ENCODE data around the gene OTUB2.

The OTUB2 gene

DNA sequence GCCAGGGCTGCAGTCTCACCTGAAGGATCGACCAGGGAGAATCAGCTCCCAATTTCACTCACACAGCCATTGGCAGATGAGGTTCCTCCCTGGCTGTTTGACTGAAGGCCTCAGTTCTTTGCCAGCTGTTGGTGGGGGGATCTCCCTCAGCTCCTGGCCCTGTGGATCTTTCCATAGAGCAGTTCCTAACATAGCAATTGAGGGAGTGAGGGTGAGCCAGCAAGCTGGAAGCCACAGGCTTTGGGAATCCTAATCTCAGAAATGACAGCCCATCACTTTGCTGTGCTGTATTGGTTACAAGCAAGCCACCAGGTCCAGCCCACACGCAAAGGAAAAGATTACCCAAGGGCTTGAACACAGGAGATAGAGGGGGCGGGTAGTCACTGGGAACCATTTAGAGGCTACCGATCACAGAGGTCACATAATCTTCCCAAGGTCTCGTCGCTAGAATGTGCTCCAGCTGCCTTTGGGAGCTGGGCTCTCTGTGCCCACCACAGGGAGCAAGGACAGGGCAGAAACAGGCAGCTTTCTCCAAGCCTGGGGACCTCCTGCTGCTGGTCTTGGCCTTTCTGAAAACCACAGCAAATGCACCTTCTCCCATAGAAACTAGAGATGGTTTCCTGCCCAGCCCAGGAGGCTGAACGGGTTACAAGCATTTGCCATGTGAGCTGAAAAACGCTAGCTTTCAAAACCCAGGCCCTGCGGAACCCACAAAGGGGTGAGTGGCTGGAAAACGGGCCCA, 4.6 kb upstream of the OTUB2 start:
- TF ChIP-seq GATA2 (IDR thresholded peaks at IDR 0.05; ENCODE audit: low read depth, low read length): no peak
- no peak for TF ChIP-seq GATA3 (IDR thresholded peaks at IDR 0.05; ENCODE audit: low read depth, low read length)

DNA sequence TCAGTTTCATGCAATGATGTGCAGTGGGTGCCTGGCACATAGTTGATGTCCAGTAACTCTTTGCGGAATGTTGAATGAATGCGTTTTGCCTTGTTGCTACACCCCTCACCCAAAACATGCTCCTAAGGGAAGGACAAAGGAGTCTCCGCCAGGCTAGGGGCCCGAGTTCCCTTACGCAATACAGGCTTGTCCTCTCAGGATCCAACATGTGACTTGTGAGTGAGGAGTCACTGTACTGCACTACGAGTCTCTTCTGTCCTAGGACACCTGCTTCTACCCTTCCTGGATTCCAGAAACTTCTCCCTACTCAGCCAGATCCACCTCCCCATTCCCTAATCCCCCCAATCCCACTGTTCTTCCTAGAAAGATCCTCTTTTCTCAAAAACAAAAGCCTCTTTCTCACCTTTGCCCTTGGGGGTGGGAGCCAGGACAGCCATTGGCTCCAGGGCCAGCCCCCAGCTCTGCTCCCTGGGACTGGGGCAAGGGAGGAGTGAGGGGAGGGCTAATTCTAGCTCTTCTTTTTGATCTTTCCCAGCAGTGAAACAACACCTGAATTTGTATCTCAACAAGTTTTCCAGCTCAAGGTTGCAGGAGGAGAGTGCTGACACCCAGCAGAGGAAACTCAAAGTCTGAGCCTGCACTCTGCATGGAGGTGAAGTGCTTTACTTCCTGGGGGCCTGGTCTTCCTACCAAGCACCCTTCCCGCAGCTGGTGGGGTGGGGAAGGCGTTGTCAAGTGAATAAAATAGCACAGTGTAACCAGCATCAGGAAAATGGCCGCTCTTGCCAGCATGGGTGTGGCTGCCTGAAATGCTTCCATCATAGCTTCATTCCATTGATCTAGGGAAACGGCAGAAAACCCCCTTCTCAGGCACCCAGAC, 3.4 kb upstream of the OTUB2 start:
- TF ChIP-seq GATA2 (IDR thresholded peaks at IDR 0.05; ENCODE audit: low read depth, low read length) (no peak), GATA3 (IDR thresholded peaks at IDR 0.05; ENCODE audit: low read depth, low read length) (no peak)

DNA sequence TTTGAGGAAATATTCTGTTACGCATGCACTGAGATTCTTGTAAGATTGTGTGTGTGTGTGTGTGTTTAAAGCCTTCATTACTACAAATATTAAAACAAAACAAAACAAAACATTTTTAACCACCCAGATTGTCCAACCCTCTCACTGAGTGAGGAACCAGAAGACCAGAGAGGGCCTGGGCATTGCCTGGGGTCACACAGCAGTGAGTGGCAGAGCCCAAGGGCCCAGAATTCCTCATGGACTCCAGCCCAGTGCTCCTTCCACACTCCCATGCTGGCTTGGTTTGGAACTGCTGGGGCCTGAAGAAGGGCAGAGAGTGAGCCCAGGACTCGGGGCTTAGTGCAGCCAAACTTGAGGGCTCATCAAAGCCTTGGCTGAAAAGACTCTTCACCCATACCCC, 1.6 kb upstream of the OTUB2 start:
- no peak for TF ChIP-seq GATA3 (IDR thresholded peaks at IDR 0.05; ENCODE audit: low read depth, low read length)
- no peak for TF ChIP-seq GATA2 (IDR thresholded peaks at IDR 0.05; ENCODE audit: low read depth, low read length)

DNA sequence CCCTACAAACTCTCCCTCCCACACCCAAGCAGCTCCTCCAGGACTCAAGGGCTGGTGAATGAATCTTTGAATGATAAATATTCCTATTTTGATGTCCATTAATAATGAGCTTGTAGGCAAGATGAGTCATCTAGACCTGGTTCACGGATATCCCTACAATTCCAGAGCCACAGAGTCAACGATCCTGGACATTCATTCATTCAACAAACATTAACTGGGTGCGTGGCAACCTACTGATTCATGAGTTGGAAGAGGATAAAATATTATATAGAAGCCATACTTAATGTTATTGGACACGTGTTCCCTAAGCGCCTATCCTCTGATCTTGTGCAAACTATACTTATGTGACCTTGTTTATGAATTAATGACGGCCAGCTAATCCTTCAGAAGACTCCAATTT, 420 bp upstream of the OTUB2 start:
- no peak for TF ChIP-seq GATA2 (IDR thresholded peaks at IDR 0.05; ENCODE audit: low read depth, low read length)
- TF ChIP-seq GATA3 (IDR thresholded peaks at IDR 0.05; ENCODE audit: low read depth, low read length): no peak

DNA sequence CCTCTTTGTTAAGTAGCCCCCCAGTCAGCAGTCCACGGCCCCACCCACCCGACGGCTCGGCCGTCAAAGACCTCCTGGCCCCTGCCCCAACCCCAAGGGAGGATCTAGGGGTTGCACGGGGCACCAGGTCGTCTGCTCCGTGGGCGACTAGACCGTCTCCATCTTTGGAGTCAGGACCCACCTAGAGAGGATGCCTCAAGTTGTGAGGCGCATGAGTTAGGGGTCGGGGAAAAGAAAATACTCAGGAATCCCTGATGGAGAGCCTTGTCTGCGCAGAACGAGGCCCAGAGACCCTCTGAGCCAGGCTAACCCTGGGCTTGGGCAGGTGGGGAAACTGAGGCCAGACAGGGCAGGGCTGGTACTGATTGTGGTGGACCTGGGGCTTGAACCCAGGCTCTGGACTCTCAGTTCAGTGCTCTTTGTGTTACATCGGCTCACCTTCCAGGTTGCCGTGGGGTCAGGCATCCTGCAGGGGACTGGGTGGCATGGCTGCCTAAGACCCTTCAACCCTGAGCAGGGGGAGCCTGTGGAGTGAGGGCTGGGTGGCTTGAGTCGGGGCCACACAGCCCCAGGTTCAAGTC, 839 bp downstream of the OTUB2 start:
- TF ChIP-seq GATA3 (IDR thresholded peaks at IDR 0.05; ENCODE audit: low read depth, low read length) (no peak), GATA2 (IDR thresholded peaks at IDR 0.05; ENCODE audit: low read depth, low read length) (no peak)

DNA sequence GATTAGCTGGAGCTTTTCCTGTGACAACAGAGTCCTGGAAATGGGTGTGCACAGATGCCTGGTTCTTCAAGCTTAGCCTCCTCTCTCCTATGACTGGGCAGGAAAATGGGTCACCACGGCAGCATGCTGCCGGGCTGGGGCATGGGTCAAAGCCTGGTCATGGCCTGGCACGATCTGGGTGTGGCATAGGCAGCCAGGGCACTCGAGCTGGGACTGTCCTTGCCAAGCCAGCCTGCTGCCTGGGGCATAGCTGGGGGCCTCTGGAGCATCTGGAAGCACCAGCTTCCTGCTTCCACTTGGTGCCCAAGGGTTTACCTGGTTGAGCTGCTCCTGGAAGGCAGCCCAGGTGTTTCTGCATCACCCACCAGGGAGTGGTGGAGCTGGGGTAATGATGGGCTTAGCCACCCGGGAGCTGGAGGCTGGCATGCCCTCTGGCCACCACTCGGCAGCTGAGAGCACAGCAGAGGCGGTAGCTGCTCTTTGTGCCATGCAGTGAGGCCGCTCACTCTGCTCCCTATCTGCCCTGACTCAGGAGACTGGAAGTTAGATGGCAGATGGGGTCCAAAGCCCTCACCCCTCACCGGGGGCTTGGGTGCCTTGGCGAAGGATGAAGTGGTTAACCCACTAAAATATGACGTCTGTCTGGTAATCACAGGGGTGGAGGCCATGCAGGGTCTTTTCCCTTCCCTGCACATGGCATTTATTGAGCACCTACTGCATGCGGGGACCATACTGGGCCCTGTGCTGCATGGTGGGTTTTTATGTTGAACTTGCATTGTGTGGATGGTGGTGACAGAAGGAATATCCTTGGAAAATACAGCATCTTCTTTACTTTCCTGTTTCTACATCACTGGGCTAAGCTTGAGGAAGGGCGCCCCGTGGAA, 1.7 kb downstream of the OTUB2 start:
- TF ChIP-seq GATA3 (IDR thresholded peaks at IDR 0.05; ENCODE audit: low read depth, low read length): no peak
- no peak for TF ChIP-seq GATA2 (IDR thresholded peaks at IDR 0.05; ENCODE audit: low read depth, low read length)

DNA sequence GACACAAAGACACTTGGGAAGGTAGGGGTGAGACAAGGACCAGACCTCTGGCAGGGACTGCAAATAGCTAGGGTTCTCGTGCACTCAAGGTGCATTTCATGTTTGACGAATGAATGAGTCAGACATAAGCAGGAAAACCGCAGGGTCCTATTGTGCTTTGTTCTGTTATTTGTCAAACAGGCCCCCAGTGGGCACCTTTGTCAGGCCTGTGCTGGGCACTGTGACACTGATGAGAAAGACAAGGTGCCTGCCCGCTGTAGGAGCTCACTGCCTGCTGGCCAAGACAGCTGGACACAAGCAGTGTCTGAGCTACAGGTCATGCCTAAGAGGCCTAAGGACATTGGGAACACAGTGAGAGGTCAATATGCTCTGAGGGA, 2.3 kb downstream of the OTUB2 start:
- TF ChIP-seq GATA3 (IDR thresholded peaks at IDR 0.05; ENCODE audit: low read depth, low read length): no peak
- TF ChIP-seq GATA2 (IDR thresholded peaks at IDR 0.05; ENCODE audit: low read depth, low read length): no peak

DNA sequence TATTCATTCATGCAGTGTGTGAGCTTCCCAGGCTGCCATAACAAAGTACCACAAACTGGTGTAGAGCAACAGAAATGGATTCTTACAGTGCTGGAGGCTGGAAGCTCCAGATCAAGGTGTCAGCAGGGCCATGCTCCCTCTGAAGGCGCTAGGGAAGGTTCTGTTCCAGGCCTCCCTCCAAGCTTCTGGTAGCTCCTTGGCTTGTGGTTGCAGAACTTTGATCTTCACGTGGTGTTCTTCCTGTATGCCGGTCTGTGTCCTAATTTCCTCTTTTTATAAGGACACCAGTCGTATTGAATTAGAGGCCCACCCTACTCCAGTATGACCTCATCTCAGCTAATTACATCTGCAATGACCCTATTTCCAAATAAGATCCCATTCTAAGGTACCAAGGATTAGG, 3.1 kb downstream of the OTUB2 start:
- no peak for TF ChIP-seq GATA2 (IDR thresholded peaks at IDR 0.05; ENCODE audit: low read depth, low read length)
- no peak for TF ChIP-seq GATA3 (IDR thresholded peaks at IDR 0.05; ENCODE audit: low read depth, low read length)

DNA sequence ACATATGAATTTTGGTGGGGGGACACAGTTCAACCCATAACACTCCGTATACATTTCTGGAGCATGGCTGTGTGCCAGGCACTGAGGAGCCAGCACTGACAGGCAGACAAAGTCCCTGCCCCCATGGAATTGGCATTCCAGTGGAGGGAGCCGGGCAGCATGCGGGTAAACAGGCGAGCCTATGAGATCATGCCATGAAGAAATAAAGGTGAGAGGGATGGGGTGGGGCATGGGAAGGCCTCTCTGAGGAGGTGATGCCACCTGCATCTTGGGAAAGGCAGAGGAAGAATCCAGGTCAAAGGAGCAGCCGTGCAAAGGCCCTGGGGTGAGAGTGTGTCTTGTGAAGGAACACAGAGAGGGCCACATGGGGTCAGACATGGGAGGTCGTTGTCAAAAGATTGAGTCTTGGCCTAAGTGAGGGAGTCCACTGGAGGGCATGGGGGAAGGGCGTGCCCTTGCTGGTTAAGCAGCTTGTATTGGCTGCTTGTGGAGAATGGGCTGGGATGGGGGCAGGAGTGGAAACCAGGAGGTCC, 3.6 kb downstream of the OTUB2 start:
- TF ChIP-seq GATA2 (IDR thresholded peaks at IDR 0.05; ENCODE audit: low read depth, low read length) (no peak), GATA3 (IDR thresholded peaks at IDR 0.05; ENCODE audit: low read depth, low read length) (no peak)

DNA sequence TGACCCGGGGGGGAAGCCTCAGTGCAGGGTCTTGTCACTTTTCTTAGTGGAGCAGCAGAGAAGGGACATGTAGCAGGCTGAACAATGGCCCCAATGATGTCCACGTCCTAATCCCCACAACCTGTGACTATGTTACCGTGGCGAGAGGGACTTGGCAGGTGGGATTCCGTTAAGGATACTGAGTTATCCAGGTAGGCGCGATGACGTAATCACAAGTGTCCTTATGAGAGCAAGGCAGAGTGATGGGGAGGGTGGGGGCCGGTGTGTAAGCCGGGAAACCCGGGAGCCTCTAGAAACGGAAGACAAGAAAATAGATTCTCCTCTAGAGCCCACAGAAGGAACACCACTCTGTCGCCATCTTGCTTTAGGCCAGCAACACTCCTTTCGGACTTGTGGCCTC, 4.4 kb downstream of the OTUB2 start:
- TF ChIP-seq GATA3 (IDR thresholded peaks at IDR 0.05; ENCODE audit: low read depth, low read length) (no peak), GATA2 (IDR thresholded peaks at IDR 0.05; ENCODE audit: low read depth, low read length) (no peak)

DNA sequence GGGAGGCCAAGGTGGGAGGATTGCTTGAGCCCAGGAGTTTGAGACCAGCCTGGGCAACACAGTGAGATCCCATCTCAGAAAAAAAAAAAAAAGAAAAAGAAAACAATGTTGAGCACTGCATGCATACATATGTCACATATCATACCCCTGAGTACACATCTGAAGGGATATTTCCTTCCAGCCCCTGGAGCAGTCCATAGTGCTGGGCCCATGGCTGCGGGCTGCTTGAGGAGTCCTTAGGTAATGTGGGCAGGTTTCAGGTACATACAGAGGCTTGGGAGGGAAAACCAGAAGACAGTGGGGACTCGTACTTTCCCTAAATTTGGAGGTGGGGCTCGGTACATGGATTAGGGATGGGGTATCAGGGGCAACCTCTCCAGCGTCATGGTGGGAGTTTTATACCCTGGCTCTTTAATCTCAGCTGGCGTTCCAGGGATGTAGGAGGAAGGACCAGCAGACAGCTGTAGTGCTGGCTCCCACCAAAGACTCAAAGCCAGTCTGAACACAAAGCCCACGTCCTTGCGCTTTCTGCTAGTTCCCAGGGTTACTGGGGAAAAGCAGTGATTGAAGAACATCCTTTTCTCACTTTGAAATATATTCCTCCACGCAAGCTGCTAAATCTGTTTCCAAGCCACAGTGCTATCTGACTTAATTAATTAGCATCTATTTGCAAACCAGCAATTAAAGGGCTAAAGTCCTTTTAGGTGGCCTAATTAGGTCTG, 5.2 kb downstream of the OTUB2 start:
- TF ChIP-seq GATA2 (IDR thresholded peaks at IDR 0.05; ENCODE audit: low read depth, low read length) (no peak), GATA3 (IDR thresholded peaks at IDR 0.05; ENCODE audit: low read depth, low read length) (no peak)

DNA sequence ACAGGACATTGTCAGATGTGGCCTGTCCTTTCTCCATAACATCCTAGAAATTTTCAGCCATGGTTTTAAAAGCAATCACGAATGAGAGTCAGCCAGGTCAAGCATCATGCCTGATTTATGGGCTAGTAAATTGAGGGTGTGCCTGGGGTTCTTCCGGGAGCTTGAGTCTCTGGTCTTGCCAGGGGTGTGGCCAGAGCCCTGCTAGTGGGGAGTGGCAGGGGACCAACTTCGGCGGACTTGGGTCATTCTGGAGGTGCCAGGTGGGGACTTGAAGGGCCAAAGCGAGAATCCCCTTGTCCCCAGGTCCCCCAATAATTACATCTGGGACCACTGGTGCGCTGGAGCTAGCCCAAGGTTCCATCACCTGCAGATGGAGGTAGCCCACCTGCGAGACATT, 5.7 kb downstream of the OTUB2 start:
- TF ChIP-seq GATA2 (IDR thresholded peaks at IDR 0.05; ENCODE audit: low read depth, low read length): no peak
- TF ChIP-seq GATA3 (IDR thresholded peaks at IDR 0.05; ENCODE audit: low read depth, low read length): no peak

DNA sequence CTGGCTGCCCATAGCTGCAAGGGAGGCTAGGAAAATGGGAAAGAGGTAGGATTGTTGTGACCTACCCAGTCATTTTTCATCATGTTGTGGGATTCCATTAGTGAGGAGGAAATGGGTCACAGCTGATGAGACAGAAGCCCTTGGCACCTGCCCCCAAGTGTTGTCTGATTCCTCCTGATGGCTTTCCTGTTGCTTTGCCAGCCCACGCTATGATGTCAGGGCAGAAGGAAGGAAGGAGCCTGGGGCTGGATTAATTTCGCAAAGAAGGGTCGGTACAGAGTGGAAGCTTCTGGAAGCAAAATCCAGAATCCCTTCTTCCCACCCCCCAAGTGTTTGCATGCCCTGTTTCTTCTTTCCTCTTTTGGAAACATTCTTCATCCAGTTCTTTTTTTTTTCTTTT, 8.7 kb downstream of the OTUB2 start:
- no peak for TF ChIP-seq GATA3 (IDR thresholded peaks at IDR 0.05; ENCODE audit: low read depth, low read length)
- TF ChIP-seq GATA2 (IDR thresholded peaks at IDR 0.05; ENCODE audit: low read depth, low read length): no peak

All from SH-SY5Y (cell line).